Panc1 (cell line): ENCODE data around the gene PSMB10. TPM values are rescaled to one million over a fixed set of nuclear protein-coding genes. Genes with fewer than 3 reads are reported as not detected.

Experiments used
- ATAC-seq: fragments of 200-7000 bp; cut with Tn5 transposase; 2 replicates; pipeline ENCODE4 v1.9.1; 2020; ENCODE audit warnings: mild to moderate bottlenecking, moderate library complexity
- BruUV-seq: library from RNA; stranded (reverse); fragments of 400-500 nt; replicated peaks from 2 replicates; lab custom pipeline; 2021; lab: Mats Ljungman, UMichigan
- CTCF ChIA-PET: fragments of 300-600 bp; sonication (Branson Sonifier 250); formaldehyde crosslinking; loops from one replicate; lab custom pipeline; 2022; ENCODE audit warnings: antibody characterized with exemption; lab: Charles Lee
- POLR2A ChIA-PET: fragments of 300-600 bp; sonication (Branson Sonifier 250); formaldehyde crosslinking; loops from one replicate; lab custom pipeline; 2022; ENCODE audit warnings: antibody characterized with exemption; lab: Charles Lee
- DNase-seq: peaks from one replicate; pipeline ENCODE4 v3.0.0-alpha.2; 2010; ENCODE audit warnings: low read depth, low spot score
- H3K27ac ChIP-seq: 2 replicates; pipeline ENCODE4 v1.5.1; 2011; ENCODE audit warnings: mild to moderate bottlenecking, low read length, inconsistent platforms
- H3K27me3 ChIP-seq: fragments of 200-500 bp; sonication (Bioruptor generic); 2 replicates; pipeline ENCODE4 v1.6.0; 2014; ENCODE audit warnings: low read length, inconsistent platforms; ENCODE audit not compliant: control insufficient read depth, insufficient read depth
- H3K36me3 ChIP-seq: fragments of 200-500 bp; sonication (Bioruptor generic); 2 replicates; pipeline ENCODE4 v1.5.1; 2014; ENCODE audit warnings: inconsistent platforms, mild to moderate bottlenecking, low read length, moderate library complexity; ENCODE audit not compliant: control insufficient read depth, insufficient read depth
- H3K4me1 ChIP-seq: 2 replicates; pipeline ENCODE4 v1.5.1; 2011; ENCODE audit warnings: inconsistent platforms, mild to moderate bottlenecking, low read length, moderate library complexity; ENCODE audit not compliant: control insufficient read depth, insufficient read depth
- H3K4me3 ChIP-seq, 2 experiments: 2 replicates each; pipeline ENCODE4 v1.5.1; 2011 to 2012; ENCODE audit warnings: low read depth in 2 of 2, low read length in 2 of 2, mild to moderate bottlenecking in 2 of 2, inconsistent platforms in 1 of 2, moderate library complexity in 1 of 2
- H3K9me3 ChIP-seq: fragments of 200-500 bp; sonication (Bioruptor generic); 2 replicates; pipeline ENCODE4 v1.5.1; 2014; ENCODE audit warnings: low read depth, mild to moderate bottlenecking, inconsistent platforms, low read length, moderate library complexity; ENCODE audit not compliant: control insufficient read depth, insufficient read depth
- CTCF ChIP-seq: fragments of 450-650 bp; IDR thresholded peaks from 2 replicates; pipeline ENCODE4 v1.5.1; 2017; ENCODE audit warnings: mild to moderate bottlenecking
- POLR2AphosphoS5 ChIP-seq: IDR thresholded peaks from 2 replicates; pipeline ENCODE4 v1.6.1; 2012; ENCODE audit warnings: mild to moderate bottlenecking, low read depth, low read length, moderate library complexity
- SIN3A ChIP-seq: IDR thresholded peaks from 2 replicates; pipeline ENCODE4 v1.6.1; 2012; ENCODE audit warnings: low read depth, mild to moderate bottlenecking, low read length, moderate library complexity, borderline replicate concordance; ENCODE audit not compliant: insufficient read depth
- TCF7L2 ChIP-seq: IDR thresholded peaks from 2 replicates; pipeline ENCODE4 v1.6.1; 2011; ENCODE audit warnings: mild to moderate bottlenecking, low read depth, low read length, inconsistent platforms
- in situ Hi-C: cut with HindIII; loops from 2 replicates; pipeline ENCODE4 v1.10.0; 2016; ENCODE audit warnings: low sequenced_read_pairs, low pct_unique_long_range_greater_than_20kb
- intact Hi-C: fragments of 100-400 bp; cut with micrococcal nuclease; formaldehyde crosslinking; loops from one replicate; pipeline ENCODE4 v1.10.0; 2022; ENCODE audit not compliant: unreplicated experiment
- total RNA-seq: library from RNA; stranded (reverse); gene quantifications from one replicate; pipeline ENCODE4 v1.2.1, GENCODE V29; 2021; ENCODE audit not compliant: unreplicated experiment
- TF ChIP-seq, protein P1 (sequence below), 2 experiments: IDR thresholded peaks; 2 replicates each; pipeline ENCODE4 v1.6.1; 2011 to 2012; ENCODE audit warnings: low read depth in 2 of 2, control low read depth in 1 of 2, low read length in 1 of 2, mild to moderate bottlenecking in 1 of 2, moderate library complexity in 1 of 2; ENCODE audit not compliant: insufficient read depth in 1 of 2

PSMB10 gene
- total RNA-seq, 1 experiment from 2014 or later: 47.7 TPM

DNA sequence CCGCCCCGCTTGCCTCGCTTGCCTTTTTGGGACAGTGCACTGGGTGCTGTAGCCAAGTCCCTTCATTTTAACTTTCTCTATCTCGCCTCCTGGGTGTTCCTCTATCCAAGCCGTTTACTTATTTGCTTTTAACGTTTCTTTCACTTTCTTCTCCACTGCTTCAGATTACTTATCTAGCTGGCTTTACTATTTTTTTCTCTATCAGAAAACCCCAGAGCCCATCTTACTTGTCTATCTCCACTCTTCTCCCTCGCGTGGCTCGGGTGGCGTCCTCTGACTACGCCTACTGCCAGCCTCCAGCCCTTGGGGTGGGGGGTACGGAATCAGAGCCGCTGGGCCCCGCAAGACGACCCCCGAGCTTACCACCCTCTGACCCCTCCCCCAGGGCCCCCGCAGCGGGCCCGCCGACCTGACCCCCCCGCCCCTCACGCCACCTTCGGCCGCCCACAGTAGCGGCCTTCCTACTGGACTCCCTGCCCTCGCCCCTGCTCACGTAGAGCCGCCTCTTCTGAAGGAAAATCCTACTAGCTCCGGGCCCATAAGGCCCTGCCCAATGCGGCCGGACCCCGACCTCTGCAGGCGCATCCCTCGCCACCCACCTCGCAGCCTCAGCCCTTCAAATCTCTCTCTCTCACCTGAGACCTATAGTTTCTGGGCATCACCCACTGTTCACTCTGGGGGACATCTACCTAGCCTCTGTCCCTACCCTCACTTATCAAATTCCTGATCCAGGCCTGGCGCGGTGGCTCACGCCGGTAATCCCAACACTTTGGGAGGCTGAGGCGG lies 32.8 kb upstream of the PSMB10 start:
- H3K4me3 ChIP-seq: peak overlapping the region; percentile 69 to 85
- intact Hi-C loops: no loop called here
- no peak for TF ChIP-seq TCF7L2
- TF ChIP-seq, protein P1, sequence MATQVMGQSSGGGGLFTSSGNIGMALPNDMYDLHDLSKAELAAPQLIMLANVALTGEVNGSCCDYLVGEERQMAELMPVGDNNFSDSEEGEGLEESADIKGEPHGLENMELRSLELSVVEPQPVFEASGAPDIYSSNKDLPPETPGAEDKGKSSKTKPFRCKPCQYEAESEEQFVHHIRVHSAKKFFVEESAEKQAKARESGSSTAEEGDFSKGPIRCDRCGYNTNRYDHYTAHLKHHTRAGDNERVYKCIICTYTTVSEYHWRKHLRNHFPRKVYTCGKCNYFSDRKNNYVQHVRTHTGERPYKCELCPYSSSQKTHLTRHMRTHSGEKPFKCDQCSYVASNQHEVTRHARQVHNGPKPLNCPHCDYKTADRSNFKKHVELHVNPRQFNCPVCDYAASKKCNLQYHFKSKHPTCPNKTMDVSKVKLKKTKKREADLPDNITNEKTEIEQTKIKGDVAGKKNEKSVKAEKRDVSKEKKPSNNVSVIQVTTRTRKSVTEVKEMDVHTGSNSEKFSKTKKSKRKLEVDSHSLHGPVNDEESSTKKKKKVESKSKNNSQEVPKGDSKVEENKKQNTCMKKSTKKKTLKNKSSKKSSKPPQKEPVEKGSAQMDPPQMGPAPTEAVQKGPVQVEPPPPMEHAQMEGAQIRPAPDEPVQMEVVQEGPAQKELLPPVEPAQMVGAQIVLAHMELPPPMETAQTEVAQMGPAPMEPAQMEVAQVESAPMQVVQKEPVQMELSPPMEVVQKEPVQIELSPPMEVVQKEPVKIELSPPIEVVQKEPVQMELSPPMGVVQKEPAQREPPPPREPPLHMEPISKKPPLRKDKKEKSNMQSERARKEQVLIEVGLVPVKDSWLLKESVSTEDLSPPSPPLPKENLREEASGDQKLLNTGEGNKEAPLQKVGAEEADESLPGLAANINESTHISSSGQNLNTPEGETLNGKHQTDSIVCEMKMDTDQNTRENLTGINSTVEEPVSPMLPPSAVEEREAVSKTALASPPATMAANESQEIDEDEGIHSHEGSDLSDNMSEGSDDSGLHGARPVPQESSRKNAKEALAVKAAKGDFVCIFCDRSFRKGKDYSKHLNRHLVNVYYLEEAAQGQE (IDR thresholded peaks at IDR 0.05; ENCODE audit: insufficient read depth in 1 of 2, low read depth in 2 of 2, low read length in 1 of 2): no peak
- no peak for TF ChIP-seq SIN3A
- TF ChIP-seq POLR2AphosphoS5: no peak
- no peak for TF ChIP-seq CTCF
- no peaks in the 10 kb centered on the region for H3K27me3 ChIP-seq
- DNase-seq (no peak), ATAC-seq (no peak; the same call in 1 of the 2 replicates)
- peak overlapping the region; percentile 54 for H3K27ac ChIP-seq
- no peaks in the 10 kb centered on the region for H3K36me3 ChIP-seq
- no TSS peak for BruUV-seq
- no peaks in the 10 kb centered on the region for H3K9me3 ChIP-seq
- POLR2A ChIA-PET: no interaction called here
- CTCF ChIA-PET: interaction anchor here (0.6 to 0.7 kb wide), 2 partner anchors 26 to 294 kb away, joined by 10 to 12 read pairs; no protein-coding TSS in a partner anchor
- in situ Hi-C loops: no loop called here
- H3K4me1 ChIP-seq: peaks cover 15% of the 10 kb centered on the region

- ATAC-seq: peak; percentile 91
- Histone ChIP-seq H3K4me1 (peaks cover 15% of the 10 kb centered on the region), H3K27ac (peak within 1 kb of the TSS; percentile 88), H3K36me3 (no peaks in the 10 kb centered on the region), H3K9me3 (no peaks in the 10 kb centered on the region), H3K27me3 (no peaks in the 10 kb centered on the region), H3K4me3 (peak within 1 kb of the TSS; percentile 69 to 85)
- intact Hi-C loops (no loop called here), in situ Hi-C loops (no loop called here)
- no peak for DNase-seq
- no TSS peak for BruUV-seq
- ChIA-PET CTCF (interaction anchor here (0.7 kb wide), 1 partner anchor 25 kb away, joined by 12 read pairs; no protein-coding TSS in a partner anchor), POLR2A (interaction anchor here (0.5 kb wide), 1 partner anchor 236 kb away, joined by 4 read pairs; no protein-coding TSS in a partner anchor)
- TF ChIP-seq TCF7L2 (no peak), CTCF (no peak), SIN3A (peak; percentile 64; the same call in 1 of the 2 replicates), POLR2AphosphoS5 (0 out of 2 replicates have a peak, but pooled peaks have one; percentile 21)
- TF ChIP-seq, protein P1 (IDR thresholded peaks at IDR 0.05; ENCODE audit: insufficient read depth in 1 of 2, low read depth in 2 of 2, low read length in 1 of 2): no peak
These were observed 32.0 kb upstream of the PSMB10 start, which contains the start of gene SLC12A4 for GRCh38 chr16:67968400-67969253. Gene SLC12A4, minus strand, starts transcription at chr16:67968637. Its CDS starts 84 bp downstream, at chr16:67968553.
